Progenitor cell of endocrine pancreas (in vitro differentiated cells): ENCODE measurements around the gene HSPA9. TPM values are rescaled to one million over a fixed set of nuclear protein-coding genes. Genes with fewer than 3 reads are reported as not detected.

Source experiments
- DNase-seq: peaks from one replicate; pipeline ENCODE4 v3.0.0; 2021; ENCODE audit warnings: low spot score; ENCODE audit not compliant: unreplicated experiment
- H3K27ac Mint-ChIP-seq: 2 replicates; pipeline ENCODE4 v1.8.0; 2021; ENCODE audit warnings: mild to moderate bottlenecking, moderate library complexity, mixed read lengths
- H3K27me3 Mint-ChIP-seq: 2 replicates; pipeline ENCODE4 v1.8.0; 2021; ENCODE audit warnings: mixed read lengths
- H3K36me3 Mint-ChIP-seq: 2 replicates; pipeline ENCODE4 v1.8.0; 2022; ENCODE audit warnings: mixed read lengths; ENCODE audit not compliant: insufficient read depth
- H3K4me1 Mint-ChIP-seq: 2 replicates; pipeline ENCODE4 v1.8.0; 2021; ENCODE audit warnings: low read depth, mixed read lengths
- H3K4me3 Mint-ChIP-seq: 2 replicates; pipeline ENCODE4 v1.8.0; 2021; ENCODE audit warnings: low read depth, mild to moderate bottlenecking, moderate library complexity, mixed read lengths
- H3K9me3 Mint-ChIP-seq: 2 replicates; pipeline ENCODE4 v1.8.0; 2021; ENCODE audit warnings: low read depth, mixed read lengths
- total RNA-seq: library from RNA; stranded (reverse); gene quantifications from 2 replicates; pipeline ENCODE4 v1.2.1, GENCODE V29; 2021
- TF ChIP-seq, protein P1 (sequence below): fragments of 200-600 bp; sonication (generic); IDR thresholded peaks from one replicate; pipeline ENCODE4 v1.5.0; 2021; ENCODE audit warnings: antibody characterized with exemption, mild to moderate bottlenecking; ENCODE audit not compliant: unreplicated experiment

HSPA9 gene
- total RNA-seq, 1 donor from 2014 or later: 174 TPM

DNA sequence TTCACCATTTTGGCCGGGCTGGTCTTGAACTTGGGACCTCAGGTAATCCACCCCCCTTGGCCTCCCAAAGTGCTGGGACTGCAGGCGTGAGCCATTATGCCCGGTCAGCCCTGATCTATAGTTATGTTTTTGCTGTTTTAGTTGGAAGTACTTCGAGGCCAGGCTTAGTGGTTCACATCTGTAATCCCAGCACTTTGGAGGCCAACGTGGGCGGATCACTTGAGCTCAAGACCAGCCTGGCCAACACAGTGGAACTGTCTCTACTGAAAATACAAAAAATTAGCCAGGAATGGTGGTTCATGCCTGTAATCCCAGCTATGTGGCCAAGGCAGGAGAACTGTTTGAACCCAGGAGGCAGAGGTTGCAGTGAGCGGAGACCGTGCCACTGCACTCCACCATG is 2.0 kb downstream of the HSPA9 start:
- no peak for DNase-seq
- Mint-ChIP-seq H3K4me3 (peak overlapping the region; percentile 38), H3K4me1 (peaks cover 14% of the 10 kb centered on the region), H3K9me3 (peaks cover 3% of the 10 kb centered on the region), H3K27me3 (no peaks in the 10 kb centered on the region), H3K27ac (peak overlapping the region; percentile 84), H3K36me3 (peaks cover 24% of the 10 kb centered on the region)
- TF ChIP-seq, protein P1, sequence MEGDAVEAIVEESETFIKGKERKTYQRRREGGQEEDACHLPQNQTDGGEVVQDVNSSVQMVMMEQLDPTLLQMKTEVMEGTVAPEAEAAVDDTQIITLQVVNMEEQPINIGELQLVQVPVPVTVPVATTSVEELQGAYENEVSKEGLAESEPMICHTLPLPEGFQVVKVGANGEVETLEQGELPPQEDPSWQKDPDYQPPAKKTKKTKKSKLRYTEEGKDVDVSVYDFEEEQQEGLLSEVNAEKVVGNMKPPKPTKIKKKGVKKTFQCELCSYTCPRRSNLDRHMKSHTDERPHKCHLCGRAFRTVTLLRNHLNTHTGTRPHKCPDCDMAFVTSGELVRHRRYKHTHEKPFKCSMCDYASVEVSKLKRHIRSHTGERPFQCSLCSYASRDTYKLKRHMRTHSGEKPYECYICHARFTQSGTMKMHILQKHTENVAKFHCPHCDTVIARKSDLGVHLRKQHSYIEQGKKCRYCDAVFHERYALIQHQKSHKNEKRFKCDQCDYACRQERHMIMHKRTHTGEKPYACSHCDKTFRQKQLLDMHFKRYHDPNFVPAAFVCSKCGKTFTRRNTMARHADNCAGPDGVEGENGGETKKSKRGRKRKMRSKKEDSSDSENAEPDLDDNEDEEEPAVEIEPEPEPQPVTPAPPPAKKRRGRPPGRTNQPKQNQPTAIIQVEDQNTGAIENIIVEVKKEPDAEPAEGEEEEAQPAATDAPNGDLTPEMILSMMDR: no peak

DNA sequence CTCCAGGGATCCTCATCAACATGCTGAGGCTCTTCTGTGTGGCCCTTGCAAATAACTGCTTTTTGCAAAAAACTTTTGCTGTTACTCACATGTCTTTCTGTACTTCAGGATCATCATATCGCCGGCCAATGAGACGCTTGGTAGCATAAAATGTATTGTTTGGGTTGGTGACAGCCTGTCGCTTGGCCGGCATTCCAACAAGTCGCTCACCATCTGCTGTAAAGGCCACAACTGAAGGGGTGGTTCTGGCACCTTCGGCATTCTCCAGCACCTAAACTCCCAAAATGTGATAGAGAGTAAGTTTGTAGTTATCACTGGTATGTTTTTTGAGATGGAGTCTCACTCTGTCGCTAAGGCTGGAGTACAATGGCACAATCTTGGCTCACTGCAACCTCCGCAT is 4.3 kb downstream of the HSPA9 start:
- no peak for DNase-seq
- Mint-ChIP-seq H3K4me3 (no peak overlapping the region), H3K9me3 (peaks cover 2% of the 10 kb centered on the region), H3K27ac (no peak overlapping the region), H3K36me3 (peaks cover 37% of the 10 kb centered on the region), H3K4me1 (peaks cover 14% of the 10 kb centered on the region), H3K27me3 (no peaks in the 10 kb centered on the region)
- TF ChIP-seq, protein P1: no peak

DNA sequence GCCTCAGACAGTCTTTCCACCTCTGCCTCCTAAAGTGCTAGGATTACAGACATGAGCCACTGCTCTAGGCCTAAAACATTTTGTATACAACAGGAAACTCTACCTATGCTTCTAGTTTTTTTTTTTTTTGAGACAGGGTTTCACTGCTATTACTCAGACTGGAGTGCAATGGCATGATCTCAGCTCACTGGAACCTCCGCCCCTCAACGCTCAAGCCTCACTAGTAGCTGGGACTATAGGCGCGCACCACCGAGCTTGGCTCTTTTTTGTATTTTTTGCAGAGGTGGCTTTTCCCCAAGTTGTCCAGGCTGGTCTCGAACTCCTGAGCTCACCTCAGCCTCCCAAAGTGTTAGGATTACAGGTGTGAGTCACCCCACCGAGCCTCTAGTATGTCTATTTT is 5.4 kb downstream of the HSPA9 start:
- TF ChIP-seq, protein P1: no peak
- H3K27ac Mint-ChIP-seq: peak overlapping the region; percentile 29

GRCh38 chr5:138568061-138568824 is 7.0 kb downstream of the HSPA9 start:
- TF ChIP-seq, protein P1: no peak
- peaks cover 38% of the 10 kb centered on the region for H3K36me3 Mint-ChIP-seq
- H3K27ac Mint-ChIP-seq: no peak overlapping the region
- H3K27me3 Mint-ChIP-seq: no peaks in the 10 kb centered on the region
- H3K4me1 Mint-ChIP-seq: no peaks in the 10 kb centered on the region
- H3K4me3 Mint-ChIP-seq: no peak overlapping the region
- no peak for DNase-seq
- no peaks in the 10 kb centered on the region for H3K9me3 Mint-ChIP-seq

More for the DNA sequence above, 5.4 kb downstream of the HSPA9 start:
- Mint-ChIP-seq H3K4me3 (no peak overlapping the region), H3K4me1 (peaks cover 11% of the 10 kb centered on the region), H3K36me3 (peaks cover 37% of the 10 kb centered on the region), H3K27me3 (no peaks in the 10 kb centered on the region), H3K9me3 (no peaks in the 10 kb centered on the region)
- DNase-seq: no peak

DNA sequence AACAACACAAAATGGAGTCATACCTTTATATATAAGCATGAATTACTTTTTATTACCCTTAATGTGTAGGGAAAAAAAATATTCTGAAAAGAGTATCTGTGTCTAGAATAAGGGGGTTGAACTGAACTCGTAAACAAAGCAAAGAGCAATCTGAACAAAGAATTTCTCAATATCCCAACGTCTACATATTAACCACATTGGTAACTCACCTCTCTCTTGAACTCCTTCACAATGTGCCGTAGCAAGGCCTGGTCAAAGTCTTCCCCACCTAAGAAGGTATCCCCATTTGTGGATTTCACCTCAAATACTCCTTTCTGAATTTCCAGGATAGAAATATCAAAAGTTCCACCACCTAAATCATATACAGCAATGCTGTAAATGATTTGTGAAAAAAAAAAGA is 8.4 kb downstream of the HSPA9 start:
- TF ChIP-seq, protein P1: no peak
- Mint-ChIP-seq H3K27ac (peak overlapping the region; percentile 78), H3K4me1 (no peaks in the 10 kb centered on the region), H3K9me3 (no peaks in the 10 kb centered on the region), H3K27me3 (no peaks in the 10 kb centered on the region), H3K36me3 (peaks cover 36% of the 10 kb centered on the region), H3K4me3 (no peak overlapping the region)
- no peak for DNase-seq
